Fibroblast of mammary gland (primary cell): ENCODE results near the gene SLC6A16.

ENCODE experiments used
- DNase-seq: peaks from one replicate; pipeline ENCODE4 v3.0.0-alpha.2; 2010; ENCODE audit warnings: low read depth
- H3K4me3 ChIP-seq: 2 replicates; pipeline ENCODE4 v1.5.1; 2011; ENCODE audit warnings: low read depth, mild to moderate bottlenecking, low read length, moderate library complexity; ENCODE audit not compliant: control insufficient read depth
- TF ChIP-seq, protein P1 (sequence below): conservative IDR thresholded peaks from 2 replicates; pipeline ENCODE4 v1.5.1; 2011; ENCODE audit warnings: low read depth, low read length, inconsistent platforms; ENCODE audit not compliant: control insufficient read depth, insufficient read depth

Gene SLC6A16

DNA sequence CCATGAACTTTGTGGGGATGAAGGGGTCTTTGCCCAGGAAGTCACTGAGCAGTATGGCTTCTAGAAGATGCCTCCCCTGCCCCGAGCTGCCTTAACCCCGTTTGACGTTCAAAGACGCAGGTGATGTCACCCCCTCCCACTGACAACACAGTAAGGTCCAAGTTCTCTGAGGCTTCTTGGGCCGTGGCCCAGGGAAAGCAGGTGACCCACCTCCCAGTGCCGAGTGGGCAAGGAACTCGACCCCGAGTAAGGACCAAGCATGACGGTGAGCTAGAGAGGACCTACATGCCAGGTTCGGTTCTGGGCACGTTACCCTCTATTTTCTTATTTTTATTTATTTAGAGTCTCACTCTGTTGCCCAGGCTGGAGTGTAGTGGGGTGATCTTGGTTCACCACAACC, 81.3 kb downstream of the SLC6A16 start:
- TF ChIP-seq, protein P1, sequence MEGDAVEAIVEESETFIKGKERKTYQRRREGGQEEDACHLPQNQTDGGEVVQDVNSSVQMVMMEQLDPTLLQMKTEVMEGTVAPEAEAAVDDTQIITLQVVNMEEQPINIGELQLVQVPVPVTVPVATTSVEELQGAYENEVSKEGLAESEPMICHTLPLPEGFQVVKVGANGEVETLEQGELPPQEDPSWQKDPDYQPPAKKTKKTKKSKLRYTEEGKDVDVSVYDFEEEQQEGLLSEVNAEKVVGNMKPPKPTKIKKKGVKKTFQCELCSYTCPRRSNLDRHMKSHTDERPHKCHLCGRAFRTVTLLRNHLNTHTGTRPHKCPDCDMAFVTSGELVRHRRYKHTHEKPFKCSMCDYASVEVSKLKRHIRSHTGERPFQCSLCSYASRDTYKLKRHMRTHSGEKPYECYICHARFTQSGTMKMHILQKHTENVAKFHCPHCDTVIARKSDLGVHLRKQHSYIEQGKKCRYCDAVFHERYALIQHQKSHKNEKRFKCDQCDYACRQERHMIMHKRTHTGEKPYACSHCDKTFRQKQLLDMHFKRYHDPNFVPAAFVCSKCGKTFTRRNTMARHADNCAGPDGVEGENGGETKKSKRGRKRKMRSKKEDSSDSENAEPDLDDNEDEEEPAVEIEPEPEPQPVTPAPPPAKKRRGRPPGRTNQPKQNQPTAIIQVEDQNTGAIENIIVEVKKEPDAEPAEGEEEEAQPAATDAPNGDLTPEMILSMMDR = no peak
- no peak for DNase-seq
- no peak overlapping the region for H3K4me3 ChIP-seq

DNA sequence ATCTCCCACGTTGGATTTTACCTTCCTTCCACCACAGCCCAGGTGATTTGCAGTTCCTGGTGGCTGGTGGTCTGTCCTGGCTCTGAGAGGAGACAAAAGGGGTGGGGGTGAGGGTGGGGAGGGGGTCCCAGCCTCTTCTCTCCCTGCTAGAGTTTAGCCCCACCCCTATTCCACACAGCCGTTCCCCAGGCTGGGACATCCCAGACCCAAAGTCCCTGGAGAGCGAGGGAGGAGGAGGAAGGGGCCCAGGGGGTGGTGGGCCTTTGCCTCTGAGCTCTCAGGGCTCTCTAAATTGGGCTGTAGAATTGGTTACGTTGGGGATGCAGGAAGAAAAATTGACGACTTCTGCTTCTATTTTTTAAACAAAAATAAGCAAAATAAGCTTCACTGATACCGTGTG, 81.9 kb downstream of the SLC6A16 start:
- TF ChIP-seq, protein P1 = no peak
- H3K4me3 ChIP-seq = no peak overlapping the region
- no peak for DNase-seq

DNA sequence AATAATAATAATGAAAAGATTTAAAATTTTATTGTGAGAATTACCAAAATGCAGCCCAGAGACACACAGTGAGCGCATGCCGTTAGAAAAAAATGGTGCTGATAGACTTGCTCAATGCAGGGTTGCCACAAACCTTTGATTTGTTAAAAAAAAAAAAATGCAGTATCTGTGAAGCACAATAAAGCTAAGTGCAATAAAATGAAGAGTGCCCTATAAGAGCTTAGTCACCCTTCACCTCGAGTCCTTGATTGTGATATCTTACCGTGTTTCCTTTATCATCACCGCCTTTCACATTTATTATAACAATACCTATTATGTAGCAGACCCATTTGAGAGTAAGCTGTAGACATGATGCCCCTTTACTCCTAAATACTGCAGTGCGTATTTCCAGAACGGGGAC, 83.2 kb downstream of the SLC6A16 start:
- H3K4me3 ChIP-seq = no peak overlapping the region
- no peak for DNase-seq
- TF ChIP-seq, protein P1 = no peak
